Lower lobe of right lung (tissue), 2 donors: Measurements from ENCODE around the gene MYH7B. TPM values are rescaled to one million over a fixed set of nuclear protein-coding genes. Genes with fewer than 3 reads are reported as not detected.
A peak's percentile ranks its signal among the peaks of the same experiment; 100 is the strongest.

ENCODE experiments used
- ATAC-seq, 2 donors: fragments of 200-7000 bp; cut with Tn5 transposase; one replicate each; pipeline ENCODE4 v1.9.1; 2020 to 2022; ENCODE audit warnings: mild to moderate bottlenecking in 2 of 2, moderate library complexity in 2 of 2
- DNase-seq: peaks from one replicate; pipeline ENCODE4 v3.0.0-alpha.2; 2020
- H3K27ac ChIP-seq: fragments of 200-600 bp; one replicate; pipeline ENCODE4 v1.8.0; 2022
- H3K27me3 ChIP-seq: fragments of 200-600 bp; one replicate; pipeline ENCODE4 v1.8.0; 2022; ENCODE audit warnings: low read depth
- H3K36me3 ChIP-seq: fragments of 200-600 bp; one replicate; pipeline ENCODE4 v1.8.0; 2022; ENCODE audit warnings: mild to moderate bottlenecking
- H3K4me1 ChIP-seq: fragments of 200-600 bp; one replicate; pipeline ENCODE4 v1.8.0; 2022
- H3K4me3 ChIP-seq: fragments of 200-600 bp; one replicate; pipeline ENCODE4 v1.8.0; 2022; ENCODE audit warnings: mild to moderate bottlenecking
- H3K9me3 ChIP-seq: fragments of 200-600 bp; one replicate; pipeline ENCODE4 v1.8.0; 2022
- intact Hi-C: fragments of 100-400 bp; cut with DNase I; formaldehyde crosslinking; loops from one replicate; pipeline ENCODE4 v1.11.0; 2022
- total RNA-seq: library from RNA; stranded (reverse); fragmentation: NEBNext Ultra II Directional; extraction: Animal tissue kit (Norgen Biotek cat#: 25700); gene quantifications from one replicate; pipeline ENCODE4 v1.2.1, GENCODE V29; 2021
- TF ChIP-seq, protein P1 (sequence below): fragments of 200-600 bp; IDR thresholded peaks from one replicate; pipeline ENCODE4 v1.8.0; 2022; ENCODE audit warnings: antibody characterized with exemption, mild to moderate bottlenecking
- donor health status: DM: no; HTN: yes; CAD: no; lungs with severe emphysema.

Gene MYH7B
- total RNA-seq, 1 donor from 2014 or later = 0.56 TPM

DNA sequence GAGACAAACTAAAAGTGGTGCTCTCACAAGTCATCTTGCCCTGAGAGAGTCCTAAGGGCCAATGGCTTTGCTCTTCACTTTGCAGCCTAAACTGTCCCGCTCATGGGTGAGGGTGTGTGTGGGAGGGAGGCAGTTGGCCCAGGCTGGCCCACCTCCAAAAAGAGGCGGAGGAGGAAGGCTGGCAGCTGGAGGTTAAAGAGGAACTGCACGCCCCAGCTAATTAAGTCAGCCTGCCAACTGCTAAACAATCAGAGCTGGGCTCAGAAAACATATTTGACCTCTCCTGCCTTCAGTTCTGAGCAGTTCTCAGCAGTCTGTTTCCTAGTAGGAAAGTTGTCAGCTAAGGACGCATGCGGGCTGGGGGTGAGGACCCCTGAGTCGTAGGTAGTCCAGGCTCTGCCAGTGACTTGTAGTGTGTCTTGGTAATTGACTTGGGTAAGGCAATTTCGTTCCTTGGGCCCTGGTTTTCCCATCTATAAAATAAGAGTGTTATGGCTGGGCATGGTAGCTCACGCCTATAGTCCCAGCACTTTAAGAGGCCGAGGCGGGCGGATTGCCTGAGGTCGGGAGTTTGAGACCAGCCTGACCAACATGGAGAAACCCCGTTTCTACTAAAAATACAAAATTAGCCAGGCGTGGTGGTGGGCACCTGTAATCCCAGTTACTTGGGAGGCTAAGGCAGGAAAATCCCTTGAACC, 17.1 kb upstream of the MYH7B start:
- Histone ChIP-seq H3K4me3 (no peak overlapping the region), H3K4me1 (peaks cover 17% of the 10 kb centered on the region), H3K9me3 (no peaks in the 10 kb centered on the region), H3K27me3 (no peaks in the 10 kb centered on the region), H3K36me3 (peaks cover 47% of the 10 kb centered on the region), H3K27ac (peak overlapping the region; percentile 37)
- DNase-seq (peak; percentile 74), ATAC-seq (peak; percentile 71 to 80)
- intact Hi-C loops = no loop called here
- TF ChIP-seq, protein P1, sequence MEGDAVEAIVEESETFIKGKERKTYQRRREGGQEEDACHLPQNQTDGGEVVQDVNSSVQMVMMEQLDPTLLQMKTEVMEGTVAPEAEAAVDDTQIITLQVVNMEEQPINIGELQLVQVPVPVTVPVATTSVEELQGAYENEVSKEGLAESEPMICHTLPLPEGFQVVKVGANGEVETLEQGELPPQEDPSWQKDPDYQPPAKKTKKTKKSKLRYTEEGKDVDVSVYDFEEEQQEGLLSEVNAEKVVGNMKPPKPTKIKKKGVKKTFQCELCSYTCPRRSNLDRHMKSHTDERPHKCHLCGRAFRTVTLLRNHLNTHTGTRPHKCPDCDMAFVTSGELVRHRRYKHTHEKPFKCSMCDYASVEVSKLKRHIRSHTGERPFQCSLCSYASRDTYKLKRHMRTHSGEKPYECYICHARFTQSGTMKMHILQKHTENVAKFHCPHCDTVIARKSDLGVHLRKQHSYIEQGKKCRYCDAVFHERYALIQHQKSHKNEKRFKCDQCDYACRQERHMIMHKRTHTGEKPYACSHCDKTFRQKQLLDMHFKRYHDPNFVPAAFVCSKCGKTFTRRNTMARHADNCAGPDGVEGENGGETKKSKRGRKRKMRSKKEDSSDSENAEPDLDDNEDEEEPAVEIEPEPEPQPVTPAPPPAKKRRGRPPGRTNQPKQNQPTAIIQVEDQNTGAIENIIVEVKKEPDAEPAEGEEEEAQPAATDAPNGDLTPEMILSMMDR = no peak

DNA sequence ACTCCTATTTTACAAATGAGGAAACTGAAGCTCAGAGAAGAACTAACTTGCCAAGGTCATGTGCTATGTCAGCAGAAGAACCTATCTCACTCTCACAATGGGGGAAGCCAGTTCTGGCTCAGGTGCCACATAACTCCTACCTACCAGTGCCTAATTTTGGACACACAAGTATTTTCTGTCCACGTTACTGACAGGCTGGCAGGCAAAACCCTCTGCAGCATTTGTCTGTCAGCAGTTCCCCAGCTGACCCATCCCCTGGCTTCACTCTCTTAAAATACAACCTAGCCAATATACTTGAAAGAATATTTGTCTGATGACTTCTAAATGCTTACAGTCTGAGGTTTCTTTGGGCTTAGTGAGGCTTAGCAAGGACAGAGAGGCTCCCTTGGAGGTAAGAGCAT, 15.6 kb upstream of the MYH7B start:
- H3K4me1 ChIP-seq = peaks cover 17% of the 10 kb centered on the region
- TF ChIP-seq, protein P1 = no peak
- no peaks in the 10 kb centered on the region for H3K27me3 ChIP-seq
- no peak for DNase-seq
- H3K9me3 ChIP-seq = no peaks in the 10 kb centered on the region
- H3K27ac ChIP-seq = no peak overlapping the region
- peaks cover 50% of the 10 kb centered on the region for H3K36me3 ChIP-seq
- intact Hi-C loops = no loop called here
- no peak overlapping the region for H3K4me3 ChIP-seq
- no peak for ATAC-seq

DNA sequence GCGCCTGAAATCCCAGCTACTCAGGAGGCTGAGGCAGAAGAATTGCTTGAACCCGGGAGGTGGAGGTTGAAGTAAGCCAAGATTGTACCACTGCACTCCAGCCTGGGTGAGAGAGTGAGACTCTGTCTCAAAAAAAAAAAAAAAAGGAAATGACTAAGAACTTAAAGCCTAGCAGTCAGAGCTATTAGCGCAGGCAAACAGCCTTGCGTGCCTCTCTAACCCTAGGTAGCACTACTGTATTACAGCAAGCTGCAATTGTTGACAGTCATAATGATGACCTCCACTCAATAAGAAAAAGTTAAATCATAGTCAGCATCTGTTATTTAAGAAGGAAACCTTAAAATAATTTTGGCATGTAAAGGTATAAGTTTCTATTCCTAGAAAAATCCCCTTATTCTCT, 14.4 kb upstream of the MYH7B start:
- H3K4me3 ChIP-seq = no peak overlapping the region
- peaks cover 39% of the 10 kb centered on the region for H3K36me3 ChIP-seq
- H3K27me3 ChIP-seq = no peaks in the 10 kb centered on the region
- no peak for ATAC-seq
- H3K9me3 ChIP-seq = no peaks in the 10 kb centered on the region
- no peak for DNase-seq
- no peak overlapping the region for H3K27ac ChIP-seq
- TF ChIP-seq, protein P1 = no peak
- intact Hi-C loops = no loop called here
- H3K4me1 ChIP-seq = peaks cover 22% of the 10 kb centered on the region

DNA sequence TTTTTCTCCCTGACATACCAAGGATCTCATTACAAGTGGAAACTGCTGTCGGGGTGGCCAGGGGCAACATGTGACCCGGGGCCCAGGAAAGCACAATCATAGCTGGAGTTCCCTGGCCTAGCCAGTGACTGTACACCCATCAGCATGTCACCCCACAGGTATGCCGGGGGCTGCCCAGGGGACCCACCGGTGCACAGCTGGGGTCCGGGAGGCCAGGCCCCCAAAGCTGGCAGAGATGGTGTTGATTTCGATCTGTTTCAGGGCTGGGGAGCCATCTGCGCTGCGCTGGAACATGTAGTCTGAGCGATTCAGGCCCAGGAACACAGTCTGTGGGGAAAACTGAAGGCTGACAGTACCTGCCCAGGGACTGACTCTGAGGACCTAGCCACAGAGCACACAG, 13.4 kb upstream of the MYH7B start:
- ATAC-seq = no peak
- Histone ChIP-seq H3K9me3 (no peaks in the 10 kb centered on the region), H3K27ac (no peak overlapping the region), H3K4me1 (peaks cover 22% of the 10 kb centered on the region), H3K27me3 (no peaks in the 10 kb centered on the region), H3K4me3 (no peak overlapping the region), H3K36me3 (peaks cover 31% of the 10 kb centered on the region)
- intact Hi-C loops = no loop called here
- TF ChIP-seq, protein P1 = no peak
- DNase-seq = no peak

DNA sequence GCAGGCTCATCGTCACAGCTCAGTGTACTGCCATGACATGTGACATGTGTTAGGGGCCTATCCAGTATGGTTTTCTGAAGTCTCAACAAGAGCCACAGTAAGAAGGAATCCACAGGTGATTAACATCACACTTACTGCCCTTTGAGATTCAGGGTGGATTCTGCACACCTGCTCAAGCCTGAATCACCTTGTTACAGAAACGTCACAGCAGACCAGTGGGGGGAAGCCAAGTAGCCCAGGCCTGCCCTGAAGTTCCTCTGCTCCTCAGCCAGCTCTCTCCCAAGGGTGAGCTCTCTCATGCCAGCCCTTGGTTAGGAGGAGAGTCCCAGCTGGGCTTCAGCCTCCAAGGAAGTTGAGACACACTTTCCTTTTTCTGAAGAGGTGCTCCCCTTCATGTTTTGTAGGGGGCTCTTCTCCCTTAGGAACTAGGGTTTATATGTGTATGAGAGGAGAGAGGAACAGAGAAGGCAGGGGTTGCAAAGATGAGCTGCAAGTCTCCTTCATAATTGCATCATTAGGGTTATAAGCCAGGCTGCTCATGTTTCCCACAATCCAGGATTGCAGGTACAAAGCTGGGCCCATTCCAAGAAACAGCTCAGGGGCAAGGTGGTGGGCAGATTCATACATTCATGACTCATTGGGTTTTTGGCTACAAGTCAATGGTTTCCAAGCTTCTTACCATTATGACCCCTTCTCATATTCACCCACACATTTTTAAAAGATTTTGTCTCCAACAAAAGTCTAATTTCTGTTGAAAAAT, 11.7 kb upstream of the MYH7B start:
- Histone ChIP-seq H3K27me3 (no peaks in the 10 kb centered on the region), H3K36me3 (peaks cover 31% of the 10 kb centered on the region), H3K4me3 (no peak overlapping the region), H3K9me3 (no peaks in the 10 kb centered on the region), H3K27ac (no peak overlapping the region), H3K4me1 (peaks cover 13% of the 10 kb centered on the region)
- intact Hi-C loops = no loop called here
- ATAC-seq (no peak), DNase-seq (no peak)
- TF ChIP-seq, protein P1 = no peak
